HFFc6 (cell line): ENCODE results near the gene SNTB2. TPM values are rescaled to one million over a fixed set of nuclear protein-coding genes. Genes with fewer than 3 reads are reported as not detected.

Source experiments
- DNase-seq: peaks from one replicate; pipeline ENCODE4 v3.0.0-alpha.2; 2018
- H3K27ac Mint-ChIP-seq: 2 replicates; pipeline ENCODE4 v1.8.0; 2020; ENCODE audit warnings: mild to moderate bottlenecking, mixed read lengths
- H3K27me3 Mint-ChIP-seq: 2 replicates; pipeline ENCODE4 v1.8.0; 2021; ENCODE audit warnings: mild to moderate bottlenecking, moderate library complexity, mixed read lengths; ENCODE audit not compliant: insufficient read depth
- H3K36me3 Mint-ChIP-seq: 2 replicates; pipeline ENCODE4 v1.8.0; 2021; ENCODE audit warnings: low read depth, mixed read lengths
- H3K4me1 Mint-ChIP-seq: 2 replicates; pipeline ENCODE4 v1.8.0; 2020; ENCODE audit warnings: low read depth, mixed read lengths
- H3K4me3 Mint-ChIP-seq: 2 replicates; pipeline ENCODE4 v1.8.0; 2020; ENCODE audit warnings: mild to moderate bottlenecking, moderate library complexity, mixed read lengths
- H3K9me3 Mint-ChIP-seq: 2 replicates; pipeline ENCODE4 v1.8.0; 2020; ENCODE audit warnings: mild to moderate bottlenecking, mixed read lengths
- CTCF ChIP-seq: fragments of 200-600 bp; sonication (generic); IDR thresholded peaks from 2 replicates; pipeline ENCODE4 v1.5.0; 2021; ENCODE audit warnings: antibody characterized with exemption, mild to moderate bottlenecking
- total RNA-seq, 6 experiments: library from RNA; stranded (reverse); fragmentation: NEBNext Ultra II Directional; extraction: Animal tissue kit (Norgen Biotek cat#: 25700); gene quantifications; 2 replicates in 1 of 6; 3 replicates in 5 of 6; pipeline ENCODE4 v1.2.3, GENCODE V29; 2021

Gene SNTB2
- total RNA-seq, 6 experiments from 2014 or later, result 52.0 to 64.8 (median 58.6) TPM

GRCh38 chr16:69201787-69202186 lies 14.8 kb downstream of the SNTB2 start:
- H3K36me3 Mint-ChIP-seq, result peaks cover 8% of the 10 kb centered on the region
- H3K4me3 Mint-ChIP-seq, result no peak overlapping the region
- peak overlapping the region; percentile 32; the same call in 1 of the 2 replicates for H3K27ac Mint-ChIP-seq
- no peak for DNase-seq
- no peak for TF ChIP-seq CTCF
- no peaks in the 10 kb centered on the region for H3K9me3 Mint-ChIP-seq
- peaks cover 58% of the 10 kb centered on the region for H3K4me1 Mint-ChIP-seq
- H3K27me3 Mint-ChIP-seq, result no peaks in the 10 kb centered on the region

- no peak for DNase-seq
- Mint-ChIP-seq H3K27ac (peak overlapping the region; percentile 65), H3K4me1 (peaks cover 45% of the 10 kb centered on the region), H3K36me3 (peaks cover 8% of the 10 kb centered on the region), H3K4me3 (0 out of 2 replicates have a peak overlapping the region, but pooled peaks have one; percentile 29), H3K9me3 (no peaks in the 10 kb centered on the region), H3K27me3 (no peaks in the 10 kb centered on the region)
- no peak for TF ChIP-seq CTCF
Measured at GRCh38 chr16:69204172-69204571, 17.2 kb downstream of the SNTB2 start.

GRCh38 chr16:69209735-69210134 lies 22.8 kb downstream of the SNTB2 start:
- Mint-ChIP-seq H3K27ac (no peak overlapping the region), H3K27me3 (no peaks in the 10 kb centered on the region), H3K4me1 (peaks cover 8% of the 10 kb centered on the region), H3K36me3 (no peaks in the 10 kb centered on the region; the same call in 1 of the 2 replicates), H3K9me3 (no peaks in the 10 kb centered on the region), H3K4me3 (no peak overlapping the region)
- no peak for TF ChIP-seq CTCF
- DNase-seq, result no peak

- Mint-ChIP-seq H3K27me3 (no peaks in the 10 kb centered on the region), H3K27ac (peak overlapping the region; percentile 63), H3K36me3 (no peaks in the 10 kb centered on the region; the same call in 1 of the 2 replicates), H3K4me3 (peak overlapping the region; percentile 61), H3K4me1 (peaks cover 62% of the 10 kb centered on the region), H3K9me3 (no peaks in the 10 kb centered on the region)
- peak; percentile 50 for DNase-seq
- no peak for TF ChIP-seq CTCF
Measured at GRCh38 chr16:69217433-69217832, 30.5 kb downstream of the SNTB2 start.

- Mint-ChIP-seq H3K36me3 (peaks cover 5% of the 10 kb centered on the region; the same call in 1 of the 2 replicates), H3K4me1 (peaks cover 72% of the 10 kb centered on the region), H3K9me3 (no peaks in the 10 kb centered on the region), H3K27ac (no peak overlapping the region), H3K4me3 (no peak overlapping the region), H3K27me3 (no peaks in the 10 kb centered on the region)
- DNase-seq, result no peak
- no peak for TF ChIP-seq CTCF
Measured at GRCh38 chr16:69219279-69219678, 32.3 kb downstream of the SNTB2 start.

GRCh38 chr16:69223882-69224281 lies 36.9 kb downstream of the SNTB2 start:
- Mint-ChIP-seq H3K27ac (peak overlapping the region; percentile 47; the same call in 1 of the 2 replicates), H3K27me3 (no peaks in the 10 kb centered on the region), H3K4me1 (peaks cover 57% of the 10 kb centered on the region), H3K36me3 (peaks cover 5% of the 10 kb centered on the region; the same call in 1 of the 2 replicates), H3K4me3 (no peak overlapping the region; the same call in 1 of the 2 replicates), H3K9me3 (no peaks in the 10 kb centered on the region)
- TF ChIP-seq CTCF, result no peak
- DNase-seq, result no peak
